Smooth muscle cell (in vitro differentiated cells): ENCODE results near the gene SDHC. TPM values are rescaled to one million over a fixed set of nuclear protein-coding genes. Genes with fewer than 3 reads are reported as not detected.
"Not testable (repeated sequence)": the region's sequence is repeated elsewhere in the genome, so short reads cannot be mapped to it uniquely, and the experiment has no call there.

ENCODE experiments used
- DNase-seq: peaks from one replicate; lab custom pipeline; 2025; ENCODE audit not compliant: unreplicated experiment; lab: John Stamatoyannopoulos, UW
- H2AFZ ChIP-seq: fragments of 200-600 bp; sonication (generic); 2 replicates; pipeline ENCODE4 v1.6.0; 2016; ENCODE audit warnings: antibody characterized with exemption, low read depth, mild to moderate bottlenecking
- H3F3A ChIP-seq: fragments of 200-600 bp; sonication (generic); 2 replicates; pipeline ENCODE4 v1.6.0; 2017; ENCODE audit warnings: antibody characterized with exemption, low read depth
- H3K27ac ChIP-seq: fragments of 200-600 bp; sonication (generic); 2 replicates; pipeline ENCODE4 v1.5.1; 2016; ENCODE audit warnings: low read depth, mild to moderate bottlenecking
- H3K27me3 ChIP-seq: fragments of 200-600 bp; sonication (generic); 2 replicates; pipeline ENCODE4 v1.6.1; 2016; ENCODE audit warnings: low read depth, mild to moderate bottlenecking
- H3K36me3 ChIP-seq: fragments of 200-600 bp; sonication (generic); 2 replicates; pipeline ENCODE4 v1.5.1; 2016; ENCODE audit warnings: low read depth
- H3K4me1 ChIP-seq: fragments of 200-600 bp; sonication (generic); 2 replicates; pipeline ENCODE4 v1.5.1; 2016; ENCODE audit warnings: low read depth
- H3K4me2 ChIP-seq: fragments of 200-600 bp; sonication (generic); 2 replicates; pipeline ENCODE4 v1.6.0; 2016; ENCODE audit warnings: mild to moderate bottlenecking
- H3K4me3 ChIP-seq: fragments of 200-600 bp; sonication (generic); 2 replicates; pipeline ENCODE4 v1.5.1; 2016; ENCODE audit warnings: mild to moderate bottlenecking
- H3K79me2 ChIP-seq: fragments of 200-600 bp; sonication (generic); 2 replicates; pipeline ENCODE4 v1.6.0; 2016; ENCODE audit warnings: low read depth, mild to moderate bottlenecking
- H3K9ac ChIP-seq: fragments of 200-600 bp; sonication (generic); 2 replicates; pipeline ENCODE4 v1.6.0; 2016; ENCODE audit warnings: low read depth
- H3K9me3 ChIP-seq: fragments of 200-600 bp; sonication (generic); replicated peaks from 2 replicates; pipeline ENCODE4 v1.5.1; 2016; ENCODE audit warnings: low read depth
- H4K20me1 ChIP-seq: fragments of 200-600 bp; sonication (generic); 2 replicates; pipeline ENCODE4 v1.6.0; 2016; ENCODE audit warnings: low read depth
- WGBS: methylation state at CpG from one replicate; pipeline ENCODE4 v1.1.7; 2016; ENCODE audit warnings: low lambda C conversion rate; 5-methylcytosine and 5-hydroxymethylcytosine counted together
- polyA plus RNA-seq: library from polyadenylated mRNA; unstranded; fragments of >200 nt; fragmentation: Nextera tagmentation; extraction: Ambion mirVana; gene quantifications from 2 replicates; pipeline ENCODE4 v1.2.1, GENCODE V29; 2016
- total RNA-seq: library from RNA; depleted of rRNA; stranded (reverse); fragments of >200 nt; gene quantifications from 2 replicates; pipeline ENCODE4 v1.2.3, GENCODE V29; 2014
- TF ChIP-seq, protein P1 (sequence below): fragments of 200-600 bp; sonication (generic); IDR thresholded peaks from 2 replicates; pipeline ENCODE4 v1.5.1; 2017; ENCODE audit warnings: borderline replicate concordance, mild to moderate bottlenecking, antibody characterized with exemption; ENCODE audit not compliant: insufficient read depth, poor library complexity, severe bottlenecking

Gene SDHC
- total and polyA plus RNA-seq, 2 experiments from 2014 or later, result 179 to 342 TPM

GRCh38 chr1:161402446-161402845 lies 88.3 kb downstream of the SDHC start:
- Histone ChIP-seq H4K20me1 (no peaks in the 10 kb centered on the region), H3K9ac (no peak overlapping the region), H3K27ac (no peak overlapping the region), H3K4me1 (peaks cover 5% of the 10 kb centered on the region), H3F3A (peaks cover 13% of the 10 kb centered on the region), H3K27me3 (no peaks in the 10 kb centered on the region), H3K9me3 (no peaks in the 10 kb centered on the region), H3K36me3 (no peaks in the 10 kb centered on the region), H3K79me2 (no peaks in the 10 kb centered on the region), H3K4me2 (no peak overlapping the region), H3K4me3 (no peak overlapping the region), H2AFZ (no peak overlapping the region)
- DNase-seq, result no peak
- 93% methylated on average over 3 of the region's 3 CpGs for WGBS
- TF ChIP-seq, protein P1, sequence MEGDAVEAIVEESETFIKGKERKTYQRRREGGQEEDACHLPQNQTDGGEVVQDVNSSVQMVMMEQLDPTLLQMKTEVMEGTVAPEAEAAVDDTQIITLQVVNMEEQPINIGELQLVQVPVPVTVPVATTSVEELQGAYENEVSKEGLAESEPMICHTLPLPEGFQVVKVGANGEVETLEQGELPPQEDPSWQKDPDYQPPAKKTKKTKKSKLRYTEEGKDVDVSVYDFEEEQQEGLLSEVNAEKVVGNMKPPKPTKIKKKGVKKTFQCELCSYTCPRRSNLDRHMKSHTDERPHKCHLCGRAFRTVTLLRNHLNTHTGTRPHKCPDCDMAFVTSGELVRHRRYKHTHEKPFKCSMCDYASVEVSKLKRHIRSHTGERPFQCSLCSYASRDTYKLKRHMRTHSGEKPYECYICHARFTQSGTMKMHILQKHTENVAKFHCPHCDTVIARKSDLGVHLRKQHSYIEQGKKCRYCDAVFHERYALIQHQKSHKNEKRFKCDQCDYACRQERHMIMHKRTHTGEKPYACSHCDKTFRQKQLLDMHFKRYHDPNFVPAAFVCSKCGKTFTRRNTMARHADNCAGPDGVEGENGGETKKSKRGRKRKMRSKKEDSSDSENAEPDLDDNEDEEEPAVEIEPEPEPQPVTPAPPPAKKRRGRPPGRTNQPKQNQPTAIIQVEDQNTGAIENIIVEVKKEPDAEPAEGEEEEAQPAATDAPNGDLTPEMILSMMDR, result no peak

GRCh38 chr1:161404051-161404597 lies 89.9 kb downstream of the SDHC start:
- H3K79me2 ChIP-seq, result no peaks in the 10 kb centered on the region
- no peaks in the 10 kb centered on the region for H3K4me1 ChIP-seq
- 78% methylated on average over 11 of the region's 11 CpGs for WGBS
- H2AFZ ChIP-seq, result no peak overlapping the region
- no peaks in the 10 kb centered on the region for H3K36me3 ChIP-seq
- H4K20me1 ChIP-seq, result no peaks in the 10 kb centered on the region
- H3K4me2 ChIP-seq, result no peak overlapping the region
- TF ChIP-seq, protein P1, result no peak
- DNase-seq, result no peak
- peaks cover 7% of the 10 kb centered on the region for H3F3A ChIP-seq
- no peak overlapping the region for H3K4me3 ChIP-seq
- H3K9me3 ChIP-seq, result no peaks in the 10 kb centered on the region
- H3K9ac ChIP-seq, result no peak overlapping the region
- no peaks in the 10 kb centered on the region for H3K27me3 ChIP-seq
- no peak overlapping the region for H3K27ac ChIP-seq

- 96% methylated on average over 15 of the region's 17 CpGs for WGBS
- H3K9me3 ChIP-seq, H2AFZ ChIP-seq, H4K20me1 ChIP-seq, H3K4me3 ChIP-seq, DNase-seq, H3K27ac ChIP-seq, H3K79me2 ChIP-seq, H3K4me1 ChIP-seq, H3K27me3 ChIP-seq, H3K36me3 ChIP-seq, H3K9ac ChIP-seq, H3F3A ChIP-seq, H3K4me2 ChIP-seq: not testable (repeated sequence)
Observed at GRCh38 chr1:161406551-161406950, 92.4 kb downstream of the SDHC start.

DNA sequence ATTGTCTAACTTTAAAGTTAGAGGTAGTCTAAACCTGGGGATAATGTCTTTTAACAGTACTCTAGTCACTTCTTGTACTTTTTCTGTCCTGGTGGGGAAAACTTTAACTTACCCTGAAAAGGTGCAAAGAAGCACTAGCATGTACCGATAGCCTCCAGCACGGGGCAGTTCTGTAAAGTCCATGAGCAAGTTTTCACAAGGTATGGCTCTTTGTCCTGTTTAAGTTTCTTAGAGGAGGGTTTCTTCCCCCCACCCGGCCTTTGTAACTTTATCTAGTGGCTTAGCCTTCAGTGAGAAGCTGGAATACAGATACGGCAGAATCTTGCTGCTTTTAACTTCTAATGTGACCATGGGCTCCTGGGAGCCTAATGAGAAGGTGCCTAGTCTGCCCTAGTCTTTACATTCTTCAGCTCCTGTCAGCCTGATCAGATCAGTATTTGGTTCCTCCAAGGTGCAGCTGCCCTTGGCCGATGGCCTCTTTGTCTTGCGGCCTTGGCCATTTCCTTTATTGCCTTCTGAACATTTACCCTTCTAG lies 93.3 kb downstream of the SDHC start:
- Histone ChIP-seq H3K27ac (no peak overlapping the region), H3K36me3 (no peaks in the 10 kb centered on the region), H3K4me3 (no peak overlapping the region), H3K79me2 (no peaks in the 10 kb centered on the region), H3K4me2 (no peak overlapping the region), H3K9ac (no peak overlapping the region), H3F3A (no peaks in the 10 kb centered on the region), H3K9me3 (no peaks in the 10 kb centered on the region), H3K4me1 (no peaks in the 10 kb centered on the region), H4K20me1 (no peaks in the 10 kb centered on the region), H2AFZ (no peak overlapping the region), H3K27me3 (no peaks in the 10 kb centered on the region)
- DNase-seq, result no peak
- 75% methylated on average over 6 of the region's 6 CpGs for WGBS
- TF ChIP-seq, protein P1, result no peak
